Suprapubic skin (tissue), 4 donors: ENCODE data around the gene PPCS. TPM values are rescaled to one million over a fixed set of nuclear protein-coding genes. Genes with fewer than 3 reads are reported as not detected.
A peak's percentile ranks its signal among the peaks of the same experiment; 100 is the strongest.

Experiments used
- DNase-seq, 2 donors: peaks; one replicate each; pipeline ENCODE4 v3.0.0-alpha.2; 2019; ENCODE audit warnings: low spot score in 2 of 2
- H3K27ac ChIP-seq: fragments of 200-600 bp; sonication (generic); one replicate; pipeline ENCODE4 v1.5.1; 2019
- H3K27me3 ChIP-seq: fragments of 200-600 bp; sonication (generic); one replicate; pipeline ENCODE4 v1.5.1; 2019
- H3K36me3 ChIP-seq: fragments of 200-600 bp; sonication (generic); one replicate; pipeline ENCODE4 v1.5.1; 2019
- H3K4me1 ChIP-seq: fragments of 200-600 bp; sonication (generic); one replicate; pipeline ENCODE4 v1.5.1; 2019
- H3K4me3 ChIP-seq: fragments of 200-600 bp; sonication (generic); one replicate; pipeline ENCODE4 v1.5.1; 2019; ENCODE audit warnings: mild to moderate bottlenecking
- H3K9me3 ChIP-seq: fragments of 200-600 bp; sonication (generic); one replicate; pipeline ENCODE4 v1.5.1; 2019
- EP300 ChIP-seq: sonication (generic); formaldehyde crosslinking; IDR thresholded peaks from one replicate; pipeline ENCODE4 v1.6.1; 2017; ENCODE audit warnings: antibody characterized with exemption
- POLR2A ChIP-seq, 2 donors: fragments of 450-650 bp; IDR thresholded peaks; one replicate each; pipeline ENCODE4 v1.6.1; 2017; ENCODE audit warnings: antibody characterized with exemption in 2 of 2, mild to moderate bottlenecking in 2 of 2, moderate library complexity in 2 of 2
- POLR2AphosphoS5 ChIP-seq, 3 donors: sonication (generic); formaldehyde crosslinking; IDR thresholded peaks; one replicate each; pipeline ENCODE4 v1.6.1; 2017; ENCODE audit warnings: antibody characterized with exemption in 3 of 3
- WGBS: methylation state at CpG from one replicate; pipeline ENCODE4 v1.1.5; 2018; 5-methylcytosine and 5-hydroxymethylcytosine counted together
- total RNA-seq, 4 donors: library from RNA; depleted of rRNA; stranded (reverse); fragments of >200 nt; gene quantifications; one replicate each; pipeline ENCODE4 v1.1.0, GENCODE V29; 2016
- TF ChIP-seq, protein P1 (sequence below), 2 donors: fragments of 200-600 bp in 1 of 2; fragments of 450-650 bp in 1 of 2; sonication (generic) in 1 of 2; IDR thresholded peaks; one replicate each; pipeline ENCODE4 v1.5.1; 2016 to 2019; ENCODE audit warnings: antibody characterized with exemption in 2 of 2, mild to moderate bottlenecking in 1 of 2, moderate library complexity in 1 of 2

PPCS gene
- total RNA-seq, 4 donors from 2014 or later: 50.1 to 115 (median 57.2) TPM

GRCh38 chr1:42449256-42449655 lies 7.1 kb upstream of the PPCS start:
- Histone ChIP-seq H3K4me1 (no peaks in the 10 kb centered on the region), H3K27ac (no peak overlapping the region), H3K27me3 (no peaks in the 10 kb centered on the region), H3K4me3 (no peak overlapping the region), H3K9me3 (no peaks in the 10 kb centered on the region), H3K36me3 (no peaks in the 10 kb centered on the region)
- TF ChIP-seq EP300 (no peak), POLR2AphosphoS5 (IDR thresholded peaks at IDR 0.05) (no peak), POLR2A (IDR thresholded peaks at IDR 0.05) (no peak)
- TF ChIP-seq, protein P1, sequence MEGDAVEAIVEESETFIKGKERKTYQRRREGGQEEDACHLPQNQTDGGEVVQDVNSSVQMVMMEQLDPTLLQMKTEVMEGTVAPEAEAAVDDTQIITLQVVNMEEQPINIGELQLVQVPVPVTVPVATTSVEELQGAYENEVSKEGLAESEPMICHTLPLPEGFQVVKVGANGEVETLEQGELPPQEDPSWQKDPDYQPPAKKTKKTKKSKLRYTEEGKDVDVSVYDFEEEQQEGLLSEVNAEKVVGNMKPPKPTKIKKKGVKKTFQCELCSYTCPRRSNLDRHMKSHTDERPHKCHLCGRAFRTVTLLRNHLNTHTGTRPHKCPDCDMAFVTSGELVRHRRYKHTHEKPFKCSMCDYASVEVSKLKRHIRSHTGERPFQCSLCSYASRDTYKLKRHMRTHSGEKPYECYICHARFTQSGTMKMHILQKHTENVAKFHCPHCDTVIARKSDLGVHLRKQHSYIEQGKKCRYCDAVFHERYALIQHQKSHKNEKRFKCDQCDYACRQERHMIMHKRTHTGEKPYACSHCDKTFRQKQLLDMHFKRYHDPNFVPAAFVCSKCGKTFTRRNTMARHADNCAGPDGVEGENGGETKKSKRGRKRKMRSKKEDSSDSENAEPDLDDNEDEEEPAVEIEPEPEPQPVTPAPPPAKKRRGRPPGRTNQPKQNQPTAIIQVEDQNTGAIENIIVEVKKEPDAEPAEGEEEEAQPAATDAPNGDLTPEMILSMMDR (IDR thresholded peaks at IDR 0.05): no peak
- DNase-seq: no peak

DNA sequence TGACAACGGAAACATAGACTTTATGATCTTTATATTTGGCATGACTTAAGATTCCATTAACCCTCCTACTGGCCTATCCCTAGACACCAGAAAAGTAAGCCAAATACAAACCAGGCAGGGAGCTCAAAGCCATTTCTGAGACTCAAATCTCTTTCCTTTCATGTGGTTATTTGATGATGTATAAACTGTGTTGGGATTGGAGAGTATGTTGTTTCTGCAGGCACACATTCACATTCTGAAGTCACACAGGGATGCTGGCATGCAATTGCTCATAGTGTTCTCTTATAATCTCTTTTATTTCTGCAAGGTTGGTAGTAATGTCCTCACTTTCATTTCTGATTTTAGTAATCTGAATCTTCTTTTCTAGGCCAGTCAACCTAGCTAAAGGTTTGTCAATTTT lies 6.3 kb upstream of the PPCS start:
- Histone ChIP-seq H3K9me3 (no peaks in the 10 kb centered on the region), H3K36me3 (no peaks in the 10 kb centered on the region), H3K4me3 (no peak overlapping the region), H3K27ac (no peak overlapping the region), H3K27me3 (no peaks in the 10 kb centered on the region), H3K4me1 (no peaks in the 10 kb centered on the region)
- TF ChIP-seq, protein P1 (IDR thresholded peaks at IDR 0.05): no peak
- TF ChIP-seq EP300 (no peak), POLR2A (IDR thresholded peaks at IDR 0.05) (no peak), POLR2AphosphoS5 (IDR thresholded peaks at IDR 0.05) (no peak)
- WGBS: 50% methylated on average over 1 of the region's 1 CpG
- no peak for DNase-seq

- no peak overlapping the region for H3K27ac ChIP-seq
- WGBS: 80% methylated on average over 4 of the region's 4 CpGs
- no peaks in the 10 kb centered on the region for H3K36me3 ChIP-seq
- no peak for DNase-seq
- TF ChIP-seq, protein P1 (IDR thresholded peaks at IDR 0.05): no peak
- no peak for TF ChIP-seq POLR2AphosphoS5 (IDR thresholded peaks at IDR 0.05)
- no peak for TF ChIP-seq EP300
- no peak for TF ChIP-seq POLR2A (IDR thresholded peaks at IDR 0.05)
- H3K4me3 ChIP-seq: no peak overlapping the region
- H3K4me1 ChIP-seq: peaks cover 24% of the 10 kb centered on the region
- no peaks in the 10 kb centered on the region for H3K9me3 ChIP-seq
- no peaks in the 10 kb centered on the region for H3K27me3 ChIP-seq
Measured at GRCh38 chr1:42453386-42453785, 3.0 kb upstream of the PPCS start.

- TF ChIP-seq, protein P1 (IDR thresholded peaks at IDR 0.05): no peak
- TF ChIP-seq EP300 (no peak), POLR2AphosphoS5 (IDR thresholded peaks at IDR 0.05) (no peak), POLR2A (IDR thresholded peaks at IDR 0.05) (no peak)
- Histone ChIP-seq H3K27me3 (no peaks in the 10 kb centered on the region), H3K9me3 (no peaks in the 10 kb centered on the region), H3K27ac (no peak overlapping the region), H3K4me3 (no peak overlapping the region), H3K36me3 (peaks cover 8% of the 10 kb centered on the region), H3K4me1 (peaks cover 26% of the 10 kb centered on the region)
- DNase-seq: no peak
- 95% methylated on average over 5 of the region's 5 CpGs for WGBS
Measured at GRCh38 chr1:42454403-42454802, 1.9 kb upstream of the PPCS start.

- H3K27me3 ChIP-seq: no peaks in the 10 kb centered on the region
- peak overlapping the region; percentile 94 for H3K27ac ChIP-seq
- peak; percentile 71 to 80 for DNase-seq
- 1% methylated on average over 8 of the region's 23 CpGs for WGBS
- H3K9me3 ChIP-seq: no peaks in the 10 kb centered on the region
- peaks cover 26% of the 10 kb centered on the region for H3K4me1 ChIP-seq
- TF ChIP-seq, protein P1 (IDR thresholded peaks at IDR 0.05): no peak
- no peak for TF ChIP-seq POLR2AphosphoS5 (IDR thresholded peaks at IDR 0.05)
- TF ChIP-seq POLR2A (IDR thresholded peaks at IDR 0.05): no peak
- no peak for TF ChIP-seq EP300
- peak overlapping the region; percentile 90 for H3K4me3 ChIP-seq
- peaks cover 27% of the 10 kb centered on the region for H3K36me3 ChIP-seq
Measured at GRCh38 chr1:42456754-42457089, 379 bp downstream of the PPCS start.
